A673 (cell line): ENCODE measurements around the gene SLIT1. TPM values are rescaled to one million over a fixed set of nuclear protein-coding genes. Genes with fewer than 3 reads are reported as not detected.

ENCODE experiments used
- BruUV-seq: library from RNA; stranded (reverse); fragments of 400-500 nt; replicated peaks from 2 replicates; lab custom pipeline; 2021; lab: Mats Ljungman, UMichigan
- CTCF ChIA-PET: fragments of 300-600 bp; sonication (Branson Sonifier 250); formaldehyde crosslinking; loops from one replicate; lab custom pipeline; 2022; ENCODE audit warnings: antibody characterized with exemption; lab: Charles Lee
- POLR2A ChIA-PET: fragments of 300-600 bp; sonication (Branson Sonifier 250); formaldehyde crosslinking; loops from one replicate; lab custom pipeline; 2022; ENCODE audit warnings: antibody characterized with exemption; ENCODE audit not compliant: low non-redundant PET; lab: Charles Lee
- DNase-seq: peaks from one replicate; pipeline ENCODE4 v3.0.0-alpha.2; 2015; ENCODE audit warnings: low spot score
- H3K27ac ChIP-seq: fragments of 200-600 bp; sonication (generic); 2 replicates; pipeline ENCODE4 v1.5.1; 2016; ENCODE audit warnings: mixed run types, low read depth, mild to moderate bottlenecking, mixed read lengths, antibody characterized with exemption, low read length; ENCODE audit not compliant: poor library complexity, severe bottlenecking
- H3K27me3 ChIP-seq: fragments of 200-600 bp; sonication (generic); replicated peaks from 2 replicates; pipeline ENCODE4 v1.6.1; 2017; ENCODE audit warnings: mixed run types, low read depth, mild to moderate bottlenecking, mixed read lengths, antibody characterized with exemption, low read length; ENCODE audit not compliant: insufficient read depth, poor library complexity
- H3K36me3 ChIP-seq: fragments of 200-600 bp; sonication (generic); 2 replicates; pipeline ENCODE4 v1.6.1; 2016; ENCODE audit warnings: mixed run types, mild to moderate bottlenecking, mixed read lengths, antibody characterized with exemption, low read length; ENCODE audit not compliant: insufficient read depth, poor library complexity, severe bottlenecking
- H3K4me1 ChIP-seq: fragments of 200-600 bp; sonication (generic); 2 replicates; pipeline ENCODE4 v1.6.1; 2017; ENCODE audit warnings: mixed run types, mild to moderate bottlenecking, mixed read lengths, antibody characterized with exemption, low read length; ENCODE audit not compliant: insufficient read depth, poor library complexity, severe bottlenecking
- H3K4me3 ChIP-seq: fragments of 200-600 bp; sonication (generic); 2 replicates; pipeline ENCODE4 v1.5.1; 2016; ENCODE audit warnings: low read depth, mixed run types, mild to moderate bottlenecking, mixed read lengths, low read length; ENCODE audit not compliant: poor library complexity, severe bottlenecking
- H3K9me3 ChIP-seq: fragments of 200-600 bp; sonication (generic); 2 replicates; pipeline ENCODE4 v1.6.1; 2016; ENCODE audit warnings: mixed run types, low read depth, mild to moderate bottlenecking, mixed read lengths, antibody characterized with exemption, low read length; ENCODE audit not compliant: poor library complexity, severe bottlenecking
- CTCF ChIP-seq: fragments of 300-800, 200-600 bp; sonication (generic); conservative IDR thresholded peaks from 2 replicates; pipeline ENCODE4 v1.5.1; 2017; ENCODE audit warnings: low read depth, mild to moderate bottlenecking, antibody characterized with exemption, low read length, moderate library complexity, mixed read lengths
- EZH2 ChIP-seq: fragments of 200-600 bp; sonication (generic); IDR thresholded peaks from 2 replicates; pipeline ENCODE4 v1.6.1; 2017; ENCODE audit warnings: borderline replicate concordance, low read depth, mild to moderate bottlenecking, mixed read lengths, antibody characterized with exemption, low read length; ENCODE audit not compliant: poor library complexity, severe bottlenecking
- intact Hi-C: fragments of 100-400 bp; cut with micrococcal nuclease; formaldehyde crosslinking; loops from one replicate; pipeline ENCODE4 v1.10.0; 2022; ENCODE audit not compliant: unreplicated experiment
- total RNA-seq: library from RNA; stranded (reverse); gene quantifications from 2 replicates; pipeline ENCODE4 v1.2.3, GENCODE V29; 2021

SLIT1 gene
- total RNA-seq, 1 experiment from 2014 or later: 0.43 TPM

GRCh38 chr10:97042716-97043562 is 142.8 kb downstream of the SLIT1 start:
- Histone ChIP-seq H3K4me1 (no peaks in the 10 kb centered on the region), H3K27me3 (no peaks in the 10 kb centered on the region), H3K27ac (no peak overlapping the region), H3K9me3 (no peaks in the 10 kb centered on the region), H3K36me3 (no peaks in the 10 kb centered on the region), H3K4me3 (no peak overlapping the region)
- intact Hi-C loops: no loop called here
- POLR2A ChIA-PET: no interaction called here
- no peak for DNase-seq
- CTCF ChIA-PET: no interaction called here
- BruUV-seq: no TSS peak
- no peak for TF ChIP-seq CTCF
- TF ChIP-seq EZH2: no peak

GRCh38 chr10:97042081-97042480 is 143.7 kb downstream of the SLIT1 start:
- Histone ChIP-seq H3K27me3 (no peaks in the 10 kb centered on the region), H3K4me3 (no peak overlapping the region), H3K9me3 (no peaks in the 10 kb centered on the region), H3K27ac (no peak overlapping the region), H3K36me3 (no peaks in the 10 kb centered on the region), H3K4me1 (no peaks in the 10 kb centered on the region)
- TF ChIP-seq CTCF (no peak), EZH2 (no peak)
- CTCF ChIA-PET: no interaction called here
- DNase-seq: no peak
- POLR2A ChIA-PET: no interaction called here
- no TSS peak for BruUV-seq
- intact Hi-C loops: no loop called here

- DNase-seq: no peak
- TF ChIP-seq CTCF (no peak), EZH2 (no peak)
- Histone ChIP-seq H3K27ac (no peak overlapping the region), H3K36me3 (no peaks in the 10 kb centered on the region), H3K27me3 (no peaks in the 10 kb centered on the region), H3K9me3 (no peaks in the 10 kb centered on the region), H3K4me1 (no peaks in the 10 kb centered on the region), H3K4me3 (no peak overlapping the region)
- BruUV-seq: no TSS peak
- intact Hi-C loops: no loop called here
- ChIA-PET POLR2A (no interaction called here), CTCF (interaction anchor here (0.6 kb wide), 1 partner anchor 196 kb away, joined by 5 read pairs; no protein-coding TSS in a partner anchor)
These were observed 145.1 kb downstream of the SLIT1 start for GRCh38 chr10:97040706-97041105.
